GM21390 (cell line): ENCODE data around the gene TBC1D24.

Source experiments
- ATAC-seq: cut with Tn5 transposase; IDR thresholded peaks from one replicate; pipeline ENCODE4 v1.9.1; 2021; ENCODE audit not compliant: unreplicated experiment

TBC1D24 gene

GRCh38 chr16:2497695-2498484, 23.0 kb downstream of the TBC1D24 start:
- ATAC-seq = no peak

DNA sequence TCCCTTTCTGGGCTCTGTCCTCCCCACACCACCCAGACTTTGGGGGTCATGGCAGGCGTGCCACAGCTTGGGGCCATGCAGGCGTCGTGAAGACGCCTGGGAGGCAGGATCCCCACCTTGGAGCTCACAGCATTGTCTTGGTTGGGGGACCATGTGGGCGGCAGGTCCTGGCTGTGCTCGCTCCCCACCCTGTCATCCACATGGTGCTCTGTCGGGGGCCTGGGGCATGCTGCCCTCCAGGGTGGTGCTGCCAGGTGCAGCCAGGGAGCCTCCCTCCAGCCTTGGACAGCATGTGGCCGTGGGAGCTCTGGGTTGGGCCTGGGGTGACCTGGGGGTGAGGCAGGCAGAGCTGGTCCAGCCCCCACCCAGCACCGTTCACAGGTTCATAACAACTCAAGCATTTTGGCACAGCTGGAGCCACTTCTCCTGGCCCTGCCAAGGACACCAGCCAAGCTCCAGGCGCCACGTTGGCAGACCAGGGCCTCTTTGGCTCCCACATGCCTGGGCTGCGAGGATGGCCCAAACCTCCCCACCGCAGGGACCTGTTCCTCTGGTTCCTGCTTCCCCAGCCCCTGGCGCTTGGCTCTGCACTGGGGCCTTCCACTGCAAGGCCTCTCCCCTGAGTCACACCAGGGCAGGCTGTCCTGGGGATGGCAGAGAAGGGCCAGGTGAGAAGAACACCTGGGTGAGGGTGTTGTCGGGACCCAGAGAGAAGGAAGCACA, 23.8 kb downstream of the TBC1D24 start:
- ATAC-seq = no peak

DNA sequence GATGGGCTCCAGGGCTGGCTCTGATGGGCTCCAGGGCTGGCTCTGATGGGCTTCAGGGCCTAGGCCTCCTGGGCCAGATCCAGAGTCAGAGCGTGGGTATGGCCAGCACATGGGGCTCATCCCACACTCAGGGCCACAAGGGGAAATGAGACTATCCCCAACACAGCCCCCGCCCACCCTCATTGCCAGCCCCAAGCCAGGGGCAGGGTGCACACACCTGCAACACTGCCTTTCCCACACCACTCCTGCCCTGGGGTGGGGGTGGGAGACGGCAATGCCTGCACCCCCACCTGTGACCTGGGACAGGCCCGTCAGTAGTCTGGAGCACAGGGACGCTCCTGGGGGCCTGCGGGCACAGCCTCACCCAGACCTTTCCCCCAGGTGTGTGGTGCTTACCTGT, 24.5 kb downstream of the TBC1D24 start:
- no peak for ATAC-seq

GRCh38 chr16:2499890-2500429, 25.0 kb downstream of the TBC1D24 start:
- no peak for ATAC-seq

- ATAC-seq = no peak
Observed at GRCh38 chr16:2500430-2500917, 25.5 kb downstream of the TBC1D24 start.

GRCh38 chr16:2500918-2501750, 26.2 kb downstream of the TBC1D24 start:
- no peak for ATAC-seq

GRCh38 chr16:2501946-2502895, 27.3 kb downstream of the TBC1D24 start:
- no peak for ATAC-seq

DNA sequence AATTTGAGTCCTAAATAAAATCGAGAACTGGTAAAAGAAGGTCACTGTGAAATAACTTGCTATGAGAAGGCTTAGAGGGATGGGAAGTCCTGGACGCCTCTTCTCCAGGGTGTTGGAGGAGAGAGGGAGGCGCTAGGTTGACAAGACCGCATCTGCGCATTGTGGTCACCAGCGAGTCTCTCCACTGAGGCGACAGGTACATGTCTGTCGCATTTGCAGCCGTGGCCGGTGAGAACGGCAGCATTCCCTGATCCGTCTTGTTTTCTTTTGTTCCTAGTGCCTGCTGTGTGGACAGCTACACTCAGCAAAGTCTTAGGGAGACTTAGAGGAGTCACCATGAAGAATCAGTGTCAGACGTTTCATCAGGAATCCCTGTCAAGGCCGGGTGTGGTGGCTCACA, 30.8 kb downstream of the TBC1D24 start:
- no peak for ATAC-seq

GRCh38 chr16:2507052-2507659, 32.2 kb downstream of the TBC1D24 start:
- ATAC-seq = no peak

GRCh38 chr16:2507665-2508064, 32.7 kb downstream of the TBC1D24 start:
- no peak for ATAC-seq

DNA sequence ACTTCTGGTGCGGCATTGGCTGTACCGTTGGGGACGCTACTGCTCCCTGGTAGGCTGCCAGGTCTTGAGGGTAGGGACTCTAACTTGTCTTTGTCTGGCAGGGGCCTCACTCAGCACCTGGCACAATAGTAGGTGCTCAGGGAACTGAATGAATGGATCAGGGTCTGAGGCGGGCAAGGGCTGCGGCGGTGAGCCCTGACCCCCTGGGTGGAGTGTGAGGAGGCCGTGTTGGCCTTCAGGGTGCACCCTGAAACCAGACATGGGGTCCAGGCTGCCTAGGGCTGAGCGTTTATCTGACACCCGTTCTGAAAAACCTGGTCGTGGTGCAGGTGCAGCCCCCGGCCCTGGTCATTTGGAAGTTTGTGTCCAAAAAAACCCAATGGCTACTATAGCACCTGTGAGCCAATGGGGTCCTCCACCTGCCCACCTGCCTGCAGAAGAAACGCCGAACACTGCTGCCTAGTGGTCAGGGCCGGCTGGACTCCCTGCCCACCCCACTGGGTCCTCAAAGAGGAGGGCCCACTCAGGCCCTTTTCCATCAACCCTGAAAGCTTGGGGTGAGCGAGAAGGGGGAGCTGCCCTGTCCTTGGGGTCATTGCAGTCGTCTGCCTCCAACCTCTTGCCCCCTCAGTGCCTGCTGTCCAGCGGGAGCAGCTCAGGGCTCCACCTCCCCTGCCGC, 33.9 kb downstream of the TBC1D24 start:
- no peak for ATAC-seq

- ATAC-seq = no peak
Observed at GRCh38 chr16:2511128-2511800, 36.3 kb downstream of the TBC1D24 start.

- ATAC-seq = no peak
Observed at GRCh38 chr16:2511996-2512734, 37.2 kb downstream of the TBC1D24 start.

DNA sequence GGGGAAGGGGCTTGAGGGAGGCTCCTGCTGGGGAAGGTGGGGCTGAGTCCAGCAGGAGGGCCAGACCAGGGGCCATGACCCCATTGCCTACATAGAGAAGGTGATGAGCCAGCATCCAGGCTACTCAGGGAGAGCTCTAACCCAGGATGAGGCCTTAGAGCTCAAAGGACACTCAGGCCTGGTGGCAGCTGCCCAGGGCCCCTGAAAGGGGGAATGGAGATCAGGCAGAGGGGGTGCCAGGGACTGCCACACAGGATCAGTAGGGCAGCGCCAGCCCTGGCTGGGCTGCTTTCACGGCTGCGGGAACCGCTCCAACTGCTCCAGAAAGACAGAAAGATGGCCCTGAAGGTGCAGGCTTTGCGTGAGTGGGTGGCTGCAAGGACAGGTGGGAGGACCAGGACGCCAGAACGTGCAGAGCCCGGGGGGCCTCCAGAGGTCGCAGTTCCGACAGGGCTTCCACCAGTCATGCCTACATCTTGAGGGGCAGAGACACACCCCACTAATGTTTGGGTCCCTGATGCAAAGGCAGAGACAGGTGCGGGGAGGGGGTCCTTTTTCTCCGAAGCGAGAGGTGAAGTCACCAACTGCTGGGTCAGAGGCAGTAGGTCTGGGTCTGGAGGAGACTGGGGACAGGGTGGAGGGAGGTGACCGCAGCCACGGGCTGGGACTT, 37.9 kb downstream of the TBC1D24 start:
- peak; percentile 6 for ATAC-seq

DNA sequence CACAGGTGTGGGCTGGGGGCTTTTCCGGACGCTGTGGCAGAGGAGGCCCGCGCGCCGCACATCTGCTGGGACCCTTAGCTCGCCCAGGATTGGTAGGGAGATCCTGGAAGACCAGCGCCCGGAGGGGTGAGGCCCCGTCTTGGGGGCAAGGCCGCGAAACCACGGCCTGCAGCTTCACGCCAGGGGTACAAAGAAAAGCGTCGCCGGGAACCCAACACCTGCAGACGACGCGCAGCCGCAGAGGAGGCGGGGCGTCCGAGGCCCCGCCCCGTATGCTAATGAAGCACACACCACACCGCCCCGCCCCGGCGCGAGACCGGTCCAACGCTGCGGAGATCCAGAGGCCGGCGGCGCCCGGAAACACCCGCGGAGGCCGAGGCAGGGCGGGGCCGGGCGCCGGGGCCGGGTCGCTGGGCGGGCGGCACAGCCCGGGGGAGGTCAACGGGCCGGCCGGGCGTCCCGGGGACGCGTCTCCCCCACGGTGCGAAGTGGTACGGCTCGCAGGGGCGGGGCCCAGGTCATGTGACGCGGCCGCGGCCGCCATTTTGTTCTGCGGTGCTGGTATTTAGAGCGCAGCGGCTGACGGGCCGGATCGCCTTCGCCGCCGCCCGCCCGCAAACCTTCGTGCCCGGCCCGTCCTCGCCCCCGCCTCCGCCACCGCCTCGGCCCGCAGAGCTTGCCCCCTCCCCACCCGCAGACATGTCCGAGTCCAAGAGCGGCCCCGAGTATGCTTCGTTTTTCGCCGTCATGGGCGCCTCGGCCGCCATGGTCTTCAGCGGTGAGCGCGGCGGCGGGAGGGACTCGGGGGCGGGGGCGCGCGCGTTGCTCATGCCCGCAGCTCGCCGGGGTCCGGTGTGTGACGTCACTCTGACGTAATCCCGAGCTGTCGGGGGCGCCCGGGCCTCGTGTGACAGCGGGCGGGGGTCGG, 38.7 kb downstream of the TBC1D24 start, which contains the start of gene ATP6V0C:
Gene ATP6V0C (plus strand): TSS at position 548 of the 928 bp plus-strand sequence. CDS start 152 bp downstream, at position 700.
- ATAC-seq = peak; percentile 60
